Umbilical cord (tissue), 2 donors: ENCODE measurements around the gene ATG10. TPM values are rescaled to one million over a fixed set of nuclear protein-coding genes. Genes with fewer than 3 reads are reported as not detected.

ENCODE experiments used
- DNase-seq: peaks from one replicate; pipeline ENCODE4 v3.0.0-alpha.2; 2015; ENCODE audit warnings: low spot score
- total RNA-seq: library from RNA; depleted of rRNA; stranded (reverse); fragments of >200 nt; gene quantifications from one replicate; pipeline ENCODE4 v1.2.3, GENCODE V29; 2014; ENCODE audit warnings: low replicate concordance; ENCODE audit not compliant: insufficient read depth

Gene ATG10
- total RNA-seq, 1 donor from 2014 or later, result 11.3 TPM

DNA sequence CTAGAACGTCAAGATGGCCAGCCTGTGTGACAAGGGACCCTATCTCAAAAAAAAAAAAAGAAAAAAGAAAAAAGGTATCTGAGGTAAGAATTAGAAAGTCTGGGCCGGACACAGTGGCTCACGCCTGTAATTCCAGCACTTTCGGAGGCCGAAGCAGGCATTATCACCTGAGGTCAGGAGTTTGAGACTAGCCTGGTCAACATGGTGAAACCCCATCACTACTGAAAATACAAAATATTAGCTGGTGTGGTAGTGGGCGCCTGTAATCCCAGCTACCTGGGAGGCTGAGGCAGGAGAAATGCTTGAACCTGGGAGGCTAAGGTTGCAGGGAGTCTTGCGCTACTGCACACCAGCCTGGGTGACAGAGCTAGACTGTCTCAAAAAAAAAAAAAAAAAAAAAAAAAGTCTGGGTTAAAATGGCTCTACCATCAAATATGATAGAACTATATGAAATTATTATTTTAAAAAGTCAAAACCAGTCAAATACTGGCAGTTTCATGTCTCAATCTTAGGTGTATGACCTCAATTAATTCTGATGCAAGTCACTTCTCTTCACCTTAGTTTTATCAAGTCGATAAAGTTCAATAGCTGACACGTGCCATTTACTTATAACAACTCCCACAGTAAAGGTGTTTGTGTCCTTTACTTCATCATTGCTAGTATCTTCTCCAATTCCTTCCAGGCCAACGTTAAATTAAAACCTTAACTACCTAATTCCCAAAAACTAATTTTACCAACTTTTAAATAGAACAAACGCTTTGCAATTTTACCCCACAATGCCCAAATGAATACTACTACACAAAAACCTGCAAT, 305.2 kb downstream of the ATG10 start:
- no peak for DNase-seq

DNA sequence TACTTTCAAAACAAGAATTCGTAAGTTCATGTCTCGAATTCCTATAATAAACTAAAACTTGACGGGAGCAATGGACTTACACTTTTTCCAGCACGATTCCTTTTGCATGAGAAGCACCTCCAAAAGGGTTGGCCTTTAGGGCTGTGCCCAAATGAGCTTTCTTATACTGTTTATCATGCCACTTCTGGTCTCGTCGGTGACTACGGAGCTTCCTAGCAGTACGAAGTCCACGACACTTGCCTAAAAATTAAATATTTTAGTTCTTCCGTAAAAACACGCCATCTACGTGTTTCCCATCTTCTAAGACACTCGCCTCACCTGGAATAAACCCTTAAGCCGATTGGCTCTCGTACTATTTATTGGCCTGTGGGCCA, 305.8 kb downstream of the ATG10 start:
- DNase-seq, result peak; percentile 5

DNA sequence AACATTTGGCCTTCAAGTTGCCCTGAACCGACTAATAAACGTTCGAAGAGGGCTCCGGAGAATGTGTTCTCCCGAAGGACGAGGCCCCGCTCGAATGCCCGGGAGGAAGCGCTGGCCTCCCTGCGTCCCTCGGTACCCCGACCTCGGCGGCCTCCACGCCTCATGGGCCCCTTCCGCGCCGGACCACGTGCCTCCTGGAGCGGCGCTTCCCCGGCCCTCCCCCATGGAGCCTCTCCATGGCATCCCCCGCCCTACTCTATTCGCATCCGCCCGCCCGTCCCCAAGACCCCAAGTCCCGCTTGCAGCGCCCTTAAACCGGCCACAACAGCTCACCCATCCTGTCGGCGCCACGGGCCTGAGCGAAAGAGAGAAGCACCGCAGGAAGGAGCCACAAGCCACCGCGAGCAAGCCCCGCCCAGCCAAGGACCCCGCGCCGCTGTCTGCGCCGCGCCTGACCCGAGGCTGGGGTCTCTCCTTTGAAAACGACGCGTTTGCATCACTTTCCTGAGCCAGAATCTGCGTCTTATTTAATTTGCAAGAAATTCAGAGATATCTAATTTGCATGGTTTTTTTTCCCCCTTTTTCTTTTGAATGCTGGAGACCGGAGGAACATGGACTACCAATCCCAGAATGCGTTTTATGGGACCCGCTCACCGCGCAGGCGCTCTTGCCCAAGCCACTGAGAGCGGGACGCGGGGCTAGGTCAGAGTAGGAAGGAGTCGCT, 306.3 kb downstream of the ATG10 start, which contains the start of gene RPS23:
TSS of gene RPS23 (minus strand) at position 368 of the 724 bp plus-strand sequence. CDS start at position 337, 31 bp downstream.
- DNase-seq, result peak; percentile 96

DNA sequence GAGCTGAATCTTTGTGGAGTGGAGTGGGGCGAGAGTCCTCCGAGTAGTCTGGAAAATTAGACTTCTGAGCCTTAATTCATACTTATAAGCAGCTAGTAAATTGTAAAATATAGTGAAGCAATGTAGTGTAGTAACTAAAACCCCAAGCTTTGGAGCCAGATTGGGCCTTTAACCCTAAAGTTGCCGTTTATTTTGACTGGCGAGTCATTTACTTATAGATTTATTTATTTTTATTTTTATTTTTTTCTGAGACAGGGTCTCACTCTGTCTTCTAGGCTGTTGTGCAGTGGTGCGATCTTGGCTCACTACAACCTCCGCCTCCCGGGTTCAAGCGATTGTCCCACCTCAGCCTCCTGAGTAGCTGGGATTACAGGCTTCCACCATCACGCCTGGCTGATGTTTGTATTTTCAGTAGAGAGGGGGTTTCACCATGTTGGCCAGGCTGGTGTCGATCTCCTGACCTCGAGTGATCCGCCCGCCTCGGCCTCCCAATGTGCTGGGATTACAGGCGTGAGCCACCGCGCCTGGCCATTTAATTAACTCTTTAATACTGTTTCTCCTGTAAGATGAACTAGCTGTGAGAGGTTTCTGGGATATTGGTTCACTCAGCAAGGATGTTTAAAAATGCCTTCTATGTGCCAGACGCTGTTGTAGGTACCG, 307.0 kb downstream of the ATG10 start:
- DNase-seq, result no peak

DNA sequence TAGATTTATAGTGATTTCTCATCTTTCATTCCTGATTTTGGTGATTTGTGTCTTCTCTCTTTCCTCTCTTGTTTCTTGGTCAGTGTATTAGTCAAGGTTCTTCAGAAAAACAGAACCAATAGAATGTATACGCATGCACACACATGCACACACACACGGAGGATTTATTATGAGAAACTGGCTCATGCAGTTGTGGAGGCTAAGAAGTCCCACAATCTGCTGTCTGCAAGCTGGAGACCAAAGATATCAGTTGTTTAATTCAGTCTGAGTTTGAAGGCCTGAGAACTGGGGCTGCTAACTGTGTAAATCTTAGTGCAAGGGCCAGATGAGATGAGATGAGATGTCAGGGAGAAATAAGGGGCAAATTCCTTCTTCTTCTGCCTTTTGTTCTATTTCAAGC, 312.1 kb downstream of the ATG10 start:
- no peak for DNase-seq

DNA sequence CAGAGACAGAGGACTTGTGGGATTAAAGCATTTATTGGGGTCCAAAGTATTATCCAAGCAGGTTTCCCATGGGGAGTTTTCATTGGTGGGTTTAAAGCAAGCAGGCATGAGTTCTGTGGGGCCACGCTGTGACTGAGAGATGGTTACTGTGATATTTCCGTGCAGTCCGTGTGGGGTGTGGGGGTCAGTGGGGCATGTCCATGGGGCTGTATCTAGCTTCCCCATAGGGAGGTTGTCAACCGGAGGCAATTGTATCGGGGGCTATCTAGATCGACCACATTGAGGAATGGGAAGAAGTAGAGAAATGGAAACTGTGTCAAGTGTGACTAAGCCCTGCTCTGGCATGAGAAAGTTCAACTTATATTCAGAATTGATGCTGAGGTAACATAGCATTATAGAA, 313.4 kb downstream of the ATG10 start:
- DNase-seq, result no peak

DNA sequence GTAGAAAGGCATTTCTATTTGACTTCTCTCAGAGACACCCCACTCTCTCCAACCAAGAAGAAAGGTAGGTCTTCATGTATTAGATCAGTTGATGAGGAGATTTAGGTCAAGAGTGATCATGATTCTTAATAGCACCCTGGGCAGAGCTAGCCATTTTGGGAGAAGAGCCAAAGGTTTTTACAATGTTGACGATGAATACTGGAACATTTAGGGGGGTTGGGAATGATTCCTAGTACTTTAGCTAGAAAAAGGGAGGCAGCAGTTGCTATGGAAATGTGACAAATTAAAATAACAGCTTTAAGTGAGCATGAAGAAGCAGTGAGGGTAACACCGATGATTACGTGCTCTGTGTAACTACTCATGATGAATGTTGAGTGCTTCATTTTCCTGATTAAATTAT, 315.8 kb downstream of the ATG10 start:
- no peak for DNase-seq

DNA sequence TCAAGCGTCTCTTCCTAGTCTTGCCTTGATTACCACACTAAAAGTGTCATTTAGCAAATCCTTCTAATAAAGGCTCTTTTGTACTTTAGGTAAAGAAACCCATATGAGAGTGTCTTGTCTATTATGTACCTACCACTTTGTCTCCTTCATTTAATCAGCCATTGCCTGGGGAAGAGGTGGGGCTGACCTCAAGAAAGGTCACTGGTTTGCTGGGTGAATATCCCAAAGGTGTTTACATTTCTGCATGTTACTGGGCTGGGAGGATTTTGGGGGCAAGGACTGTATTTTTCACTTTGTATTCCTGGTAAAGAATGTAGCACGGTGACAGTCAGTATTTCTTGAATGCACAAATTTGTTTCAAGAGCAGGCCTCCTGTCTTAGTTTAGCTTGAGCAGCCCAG, 318.2 kb downstream of the ATG10 start:
- no peak for DNase-seq

DNA sequence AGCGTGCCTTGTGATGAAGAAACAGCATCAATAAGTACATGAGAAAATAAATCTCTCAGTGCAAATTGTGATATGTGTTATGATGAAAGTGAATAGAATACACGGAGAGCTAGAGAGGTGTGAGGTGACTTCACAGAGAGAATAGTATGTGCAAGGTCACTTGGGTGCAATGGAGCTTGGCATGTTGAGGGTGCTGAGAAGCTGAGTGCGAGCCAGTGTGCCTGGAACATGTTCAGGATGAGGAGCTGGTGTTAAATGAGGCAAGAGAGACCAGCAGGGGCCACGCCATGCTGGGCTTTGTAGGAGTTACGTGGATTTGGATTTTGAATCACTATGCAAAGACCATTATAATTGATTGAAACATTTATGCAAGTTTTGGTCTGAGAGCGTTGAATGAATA, 319.1 kb downstream of the ATG10 start:
- DNase-seq, result no peak

DNA sequence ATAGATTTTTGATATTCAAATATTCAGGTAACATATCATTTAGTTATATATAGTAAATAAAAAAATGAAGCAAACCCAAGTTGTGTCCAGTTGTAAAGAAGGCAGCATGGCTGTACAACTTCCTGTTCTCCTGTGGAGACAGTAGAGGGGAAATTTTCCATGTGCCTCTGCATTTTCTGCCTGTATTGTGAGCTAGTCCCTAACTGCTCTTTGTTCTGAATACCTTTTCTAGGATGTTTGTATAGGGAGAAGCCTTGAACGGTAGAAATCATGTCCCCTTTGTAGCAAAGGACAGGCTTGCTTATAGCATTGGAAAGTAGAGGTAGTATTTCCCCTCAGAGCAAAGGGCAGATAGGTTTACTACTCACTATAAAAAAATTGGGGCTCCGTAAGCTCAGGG, 319.6 kb downstream of the ATG10 start:
- no peak for DNase-seq

DNA sequence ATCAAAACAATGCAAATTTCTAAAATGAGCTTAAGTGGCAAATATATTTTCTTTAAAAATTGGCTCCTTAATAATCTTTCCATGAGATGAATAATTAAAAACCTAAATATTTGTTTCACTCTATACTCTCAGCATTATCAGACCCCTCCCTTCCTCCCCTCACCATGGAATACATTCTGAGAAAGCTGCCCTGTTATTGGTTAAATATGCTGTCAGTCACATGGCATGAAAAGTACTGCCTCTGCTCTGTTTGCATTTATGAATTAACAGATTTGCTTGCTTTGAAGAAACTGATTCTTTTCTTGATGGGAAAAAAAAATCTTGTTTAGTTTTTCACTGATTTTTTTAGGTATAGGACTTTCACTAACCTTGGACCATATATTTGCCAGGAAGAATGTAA, 323.3 kb downstream of the ATG10 start:
- DNase-seq, result no peak

DNA sequence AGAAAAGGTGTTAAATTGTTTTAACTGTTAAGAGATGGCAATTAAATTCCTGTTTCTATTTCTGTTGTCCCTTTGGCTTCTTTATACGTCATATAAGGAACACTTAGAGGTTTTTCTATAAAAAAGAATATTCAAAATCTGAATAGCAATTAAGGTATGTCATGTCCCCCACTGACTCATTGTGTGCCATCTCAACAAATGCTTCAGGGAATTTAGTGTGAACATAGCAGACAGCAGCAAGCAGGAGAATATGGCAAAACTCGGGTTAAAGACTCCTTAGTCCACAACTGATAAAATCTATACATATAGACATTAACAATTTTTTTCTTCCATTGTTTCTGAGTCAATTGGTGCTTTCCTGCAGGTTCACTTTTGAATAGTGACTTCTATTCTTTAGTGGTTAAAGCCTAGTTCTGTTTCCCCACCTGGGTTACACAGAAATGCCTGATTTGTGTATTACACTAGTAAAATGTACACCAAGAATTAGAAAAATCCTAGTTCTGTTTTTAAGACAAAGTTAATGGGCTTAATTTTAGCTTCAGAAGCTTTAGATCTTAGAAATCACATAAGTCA, 324.2 kb downstream of the ATG10 start:
- DNase-seq, result no peak

DNA sequence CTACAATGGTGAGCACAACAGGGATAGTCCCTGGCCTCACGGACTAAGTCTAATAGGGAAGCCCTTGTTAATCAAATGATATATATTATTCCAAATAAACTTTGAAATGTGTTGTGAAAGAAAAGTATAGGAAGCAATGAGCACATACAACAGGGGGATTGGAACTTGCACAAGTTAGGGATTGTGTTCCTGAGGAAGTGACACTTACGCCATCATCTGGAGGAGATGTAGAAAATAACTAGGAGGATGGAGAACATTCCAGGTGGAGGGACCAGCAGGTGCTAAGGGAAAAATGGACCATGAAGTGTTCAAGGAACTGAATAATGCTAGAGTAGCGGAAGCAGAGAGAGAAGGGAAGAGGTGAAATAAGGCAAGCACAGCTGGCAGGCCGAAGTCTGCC, 325.1 kb downstream of the ATG10 start:
- DNase-seq, result no peak

DNA sequence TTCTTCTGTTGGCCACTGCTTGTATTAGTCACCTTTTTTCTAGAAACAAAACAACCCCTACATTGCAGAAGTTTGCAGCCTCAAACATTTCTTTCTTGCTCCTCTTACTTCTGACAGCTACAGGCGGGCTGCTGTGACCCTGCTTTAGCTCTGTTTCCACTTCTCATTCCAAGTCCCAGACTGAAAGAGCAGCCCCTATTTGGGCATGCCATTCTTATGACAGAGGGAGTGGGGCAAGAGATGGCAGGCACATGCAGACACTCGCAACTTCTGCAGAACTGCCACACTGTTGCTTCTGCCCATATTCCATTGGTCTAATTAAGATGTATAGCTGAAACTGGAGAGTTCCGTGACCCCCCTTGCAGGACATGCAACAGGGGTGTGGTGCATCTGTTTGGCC, 325.9 kb downstream of the ATG10 start:
- no peak for DNase-seq

DNA sequence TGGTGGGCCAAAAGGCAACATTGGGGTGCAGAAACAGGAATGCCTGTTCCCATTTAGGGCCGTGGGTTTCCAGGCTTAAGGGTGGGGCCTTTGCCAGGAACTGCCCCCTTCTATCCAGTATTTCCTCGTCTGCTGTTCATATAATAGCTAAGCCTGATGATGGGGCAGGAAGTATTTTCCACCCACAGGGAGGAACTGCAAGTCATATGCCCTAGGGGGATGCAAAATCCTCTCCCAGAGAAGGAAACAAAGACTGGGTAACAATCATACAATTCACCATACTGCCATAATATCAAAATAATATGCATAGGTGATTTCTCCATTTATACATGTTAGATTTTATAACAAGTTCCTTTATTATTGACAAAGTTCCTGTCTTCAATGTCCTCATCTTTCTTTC, 326.8 kb downstream of the ATG10 start:
- no peak for DNase-seq

DNA sequence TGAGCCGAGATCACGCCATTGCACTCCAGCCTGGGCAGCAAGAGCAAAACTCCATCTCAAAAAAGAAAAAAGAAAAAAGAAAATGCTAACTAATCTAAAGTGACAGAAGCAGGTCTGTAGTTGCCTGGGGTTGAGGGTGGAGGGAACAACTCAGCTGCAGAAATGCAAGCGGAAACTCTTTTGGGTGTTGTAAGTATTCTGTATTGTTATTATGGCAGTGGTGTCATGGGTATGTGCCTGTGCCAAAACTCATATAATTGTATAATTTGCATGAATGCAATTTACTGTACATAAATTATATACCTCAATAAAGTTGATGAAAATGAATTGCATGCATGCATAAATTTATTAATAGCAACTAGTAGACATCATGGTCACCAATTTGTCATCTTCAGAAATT, 329.4 kb downstream of the ATG10 start:
- no peak for DNase-seq

Other genes with a start within 250 kb of the ATG10 start
- 45.3 TPM for gene SSBP2, start 220.9 kb upstream of the ATG10 start, total RNA-seq